ENCODE measurements around the gene GJC3.
"Not testable (repeated sequence)": the region's sequence is repeated elsewhere in the genome, so short reads cannot be mapped to it uniquely, and the experiment has no call there.

The GJC3 gene

GRCh38 chr7:99928994-99929729, at the start of gene GJC3:
Gene GJC3 (minus strand): TSS chr7:99929620. CDS start chr7:99929620, 0 bp downstream.
- DNase-seq = peak; percentile 37

GRCh38 chr7:99976626-99977025, 47.2 kb upstream of the GJC3 start:
- no peak for DNase-seq

- no peak for DNase-seq
Observed at GRCh38 chr7:99975782-99976521, 46.5 kb upstream of the GJC3 start, which contains the start of gene AZGP1. Gene AZGP1 (minus strand): TSS chr7:99976031. CDS start chr7:99976020, 11 bp downstream.

- DNase-seq = no peak
Observed at GRCh38 chr7:99974681-99975080, 45.3 kb upstream of the GJC3 start.

- not testable (repeated sequence) for DNase-seq
Observed at GRCh38 chr7:99973817-99974216, 44.4 kb upstream of the GJC3 start.

GRCh38 chr7:99971242-99971641, 41.8 kb upstream of the GJC3 start:
- DNase-seq = no peak

- DNase-seq = not testable (repeated sequence)
Observed at GRCh38 chr7:99969813-99970212, 40.4 kb upstream of the GJC3 start.

- DNase-seq = no peak
Observed at GRCh38 chr7:99969298-99969697, 39.9 kb upstream of the GJC3 start.

GRCh38 chr7:99958564-99959227, 29.3 kb upstream of the GJC3 start:
- no peak for DNase-seq

GRCh38 chr7:99955247-99955646, 25.8 kb upstream of the GJC3 start:
- no peak for DNase-seq

GRCh38 chr7:99954643-99955042, 25.2 kb upstream of the GJC3 start:
- not testable (repeated sequence) for DNase-seq

- DNase-seq = no peak
Observed at GRCh38 chr7:99953649-99954048, 24.2 kb upstream of the GJC3 start.

GRCh38 chr7:99952649-99953048, 23.2 kb upstream of the GJC3 start:
- not testable (repeated sequence) for DNase-seq

GRCh38 chr7:99950819-99951218, 21.4 kb upstream of the GJC3 start:
- not testable (repeated sequence) for DNase-seq

- DNase-seq = no peak
Observed at GRCh38 chr7:99949645-99950228, 20.3 kb upstream of the GJC3 start.

GRCh38 chr7:99947608-99948007, 18.2 kb upstream of the GJC3 start:
- no peak for DNase-seq

GRCh38 chr7:99944497-99945070, 15.2 kb upstream of the GJC3 start:
- no peak for DNase-seq

- no peak for DNase-seq
Observed at GRCh38 chr7:99943641-99944496, 14.4 kb upstream of the GJC3 start.

GRCh38 chr7:99938296-99938695, 8.9 kb upstream of the GJC3 start:
- no peak for DNase-seq

GRCh38 chr7:99935009-99935408, 5.6 kb upstream of the GJC3 start:
- DNase-seq = not testable (repeated sequence)

GRCh38 chr7:99930376-99930775, 956 bp upstream of the GJC3 start:
- DNase-seq = no peak

- DNase-seq = no peak
Observed at GRCh38 chr7:99929730-99930053, 272 bp upstream of the GJC3 start.

Data from activated effector memory CD4-positive, alpha-beta T cell treated with Interleukin-2 at 50 U/mL for 16 hours (primary cell).